ENCODE results near the gene NBAS.
"Not testable (repeated sequence)": the region's sequence is repeated elsewhere in the genome, so short reads cannot be mapped to it uniquely, and the experiment has no call there.

The NBAS gene

GRCh38 chr2:15404511-15404910, 156.6 kb downstream of the NBAS start:
- DNase-seq = not testable (repeated sequence)

- no peak for DNase-seq
These were observed 160.8 kb downstream of the NBAS start for GRCh38 chr2:15400240-15400826.

DNA sequence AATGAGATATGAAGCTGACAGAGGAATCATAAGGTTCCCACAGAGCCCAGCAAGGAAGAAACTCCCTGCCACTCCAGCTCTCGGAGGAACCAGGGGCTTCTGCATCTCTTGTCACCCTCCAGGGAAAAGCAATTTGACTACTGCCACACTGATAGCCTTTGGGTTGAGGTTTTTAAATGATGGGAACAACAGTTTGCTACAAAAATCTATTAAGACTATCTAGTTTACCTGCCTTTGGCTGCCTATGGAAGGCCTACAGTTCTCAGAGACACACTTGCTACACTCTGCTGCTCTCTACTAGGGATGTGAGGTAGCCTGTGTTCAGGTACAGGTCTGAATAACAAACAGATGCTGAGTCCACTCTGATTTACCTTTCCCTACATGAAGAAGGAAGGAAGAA, 161.9 kb downstream of the NBAS start:
- no peak for DNase-seq

DNA sequence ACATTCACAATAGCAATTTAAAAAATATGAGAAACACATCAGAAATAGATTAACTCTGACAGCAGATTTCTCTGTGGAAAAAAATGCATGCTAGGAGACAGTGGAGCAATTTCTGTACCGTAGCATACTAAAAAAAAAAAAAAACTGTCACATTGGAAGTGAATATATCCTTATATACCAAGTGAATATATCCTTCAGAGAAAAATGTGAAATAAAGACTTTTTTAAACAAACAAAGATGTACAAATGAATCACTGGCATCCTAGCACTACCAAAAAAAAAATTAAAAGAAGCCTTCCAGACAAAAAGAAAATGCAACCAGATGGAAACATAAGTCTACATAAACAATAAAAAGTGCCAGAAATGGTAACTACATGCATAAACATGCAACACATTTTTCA, 169.4 kb downstream of the NBAS start:
- DNase-seq = no peak

DNA sequence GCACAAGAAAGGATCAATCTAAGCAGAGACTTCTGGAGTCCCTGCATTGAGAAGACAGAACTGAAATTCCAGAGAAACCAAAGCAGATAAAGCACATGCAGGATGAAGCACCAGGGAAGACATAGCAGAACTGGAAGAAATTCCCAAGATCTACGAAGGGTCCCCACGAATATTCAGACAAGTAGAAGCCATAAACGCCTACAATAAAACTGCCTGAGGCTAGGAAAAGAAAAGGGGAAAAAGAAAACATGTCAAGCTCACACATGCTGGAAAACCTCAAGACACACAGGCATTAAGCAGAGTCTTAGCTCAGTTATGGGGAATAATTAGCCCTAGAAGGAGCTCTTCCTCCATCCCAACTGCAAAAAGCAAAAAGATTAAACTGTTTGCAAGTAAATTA, 171.2 kb downstream of the NBAS start:
- DNase-seq = no peak

- DNase-seq = no peak
These were observed 171.8 kb downstream of the NBAS start for GRCh38 chr2:15389326-15389700.

GRCh38 chr2:15388406-15389325, 172.5 kb downstream of the NBAS start:
- peak; percentile 0 for DNase-seq

GRCh38 chr2:15385184-15385583, 175.9 kb downstream of the NBAS start:
- DNase-seq = no peak

GRCh38 chr2:15383695-15384350, 177.3 kb downstream of the NBAS start:
- no peak for DNase-seq

DNA sequence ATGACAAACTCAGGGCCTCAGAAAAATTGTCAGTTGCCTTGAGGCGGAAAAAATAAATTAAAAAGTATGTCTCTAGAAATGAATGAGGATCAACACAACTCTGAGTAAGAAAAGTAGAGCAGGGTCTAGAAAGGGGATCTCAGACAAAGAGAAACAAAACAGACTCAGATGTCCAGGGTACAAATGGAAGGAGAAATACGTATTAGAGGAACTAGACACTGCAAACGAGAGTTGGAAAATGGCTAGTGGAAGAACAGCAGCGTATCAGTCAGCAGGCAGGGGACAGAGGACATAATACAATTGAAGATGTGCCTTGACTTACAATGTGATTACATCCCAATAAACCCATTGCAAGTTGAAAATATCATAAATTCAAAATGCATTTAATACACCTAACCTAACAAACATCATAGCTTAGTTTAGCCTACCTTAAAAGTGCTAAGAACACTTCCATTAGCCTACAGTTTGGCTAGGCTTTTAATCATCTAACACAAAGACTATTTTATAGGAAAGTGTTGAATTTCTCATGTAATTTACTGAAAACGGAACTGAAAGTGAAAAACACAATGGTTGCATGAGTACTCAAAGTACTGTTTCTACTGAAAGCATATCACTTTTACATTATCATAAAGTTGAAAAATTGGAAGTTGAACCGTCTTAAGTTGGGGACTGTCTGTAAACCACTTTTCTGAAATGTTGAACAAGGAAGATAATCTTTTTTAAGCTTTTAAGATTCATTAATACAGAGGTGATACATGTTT, 182.8 kb downstream of the NBAS start:
- DNase-seq = no peak

DNA sequence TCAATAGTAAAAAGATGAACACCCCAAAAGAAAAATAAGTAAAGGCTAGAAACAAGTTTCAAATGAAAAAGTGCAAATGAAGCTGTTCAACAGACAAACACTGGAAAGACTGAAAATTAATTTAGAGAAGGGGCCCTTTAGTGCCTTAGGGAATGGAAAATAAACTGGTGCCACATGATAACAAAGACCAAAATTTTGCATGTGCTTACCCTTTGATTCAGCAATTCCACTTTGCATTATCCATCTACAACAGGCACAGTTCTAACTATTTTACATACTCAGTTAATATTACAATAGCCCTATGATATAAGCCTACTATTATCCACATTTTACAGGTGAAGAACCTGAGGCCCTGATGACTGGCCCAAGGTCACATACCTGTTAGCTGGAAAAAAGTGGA, 183.9 kb downstream of the NBAS start:
- DNase-seq = no peak

DNA sequence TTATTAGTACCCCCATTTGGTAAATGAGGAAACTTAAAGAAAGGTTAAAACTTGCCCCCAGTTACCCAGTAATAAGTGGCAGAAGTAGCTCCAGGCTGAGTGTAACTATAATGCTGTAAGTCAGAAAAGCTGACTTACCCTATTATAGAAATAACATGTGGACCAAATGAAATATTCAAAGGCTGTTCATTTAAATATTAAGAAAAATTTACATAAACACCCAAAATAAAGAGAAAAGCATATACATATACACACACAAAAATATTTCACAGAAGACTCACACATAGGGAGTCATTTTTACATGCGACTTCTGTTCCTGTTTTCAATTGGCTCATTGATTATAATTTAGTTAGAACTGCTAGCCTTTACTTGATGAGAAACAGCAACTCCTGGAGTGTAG, 189.1 kb downstream of the NBAS start:
- DNase-seq = no peak

GRCh38 chr2:15369129-15369528, 192.0 kb downstream of the NBAS start:
- no peak for DNase-seq

DNA sequence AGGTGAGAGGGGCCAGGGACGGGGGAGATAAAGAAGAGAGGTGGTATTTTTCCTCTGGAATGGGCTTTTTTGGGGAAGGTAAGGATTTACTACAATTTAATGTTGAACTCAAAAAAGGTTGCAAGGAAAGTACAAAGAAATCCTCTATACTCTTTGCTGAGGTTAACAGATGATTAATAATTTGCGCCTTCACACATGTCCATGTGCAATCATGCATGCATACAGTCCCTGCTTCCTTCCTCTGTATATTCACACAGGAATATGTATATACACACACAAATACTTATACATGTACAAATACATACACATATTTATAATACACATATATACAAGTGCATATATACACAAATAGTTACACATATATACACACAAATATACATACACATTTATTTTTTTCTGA, 193.4 kb downstream of the NBAS start:
- DNase-seq = no peak

DNA sequence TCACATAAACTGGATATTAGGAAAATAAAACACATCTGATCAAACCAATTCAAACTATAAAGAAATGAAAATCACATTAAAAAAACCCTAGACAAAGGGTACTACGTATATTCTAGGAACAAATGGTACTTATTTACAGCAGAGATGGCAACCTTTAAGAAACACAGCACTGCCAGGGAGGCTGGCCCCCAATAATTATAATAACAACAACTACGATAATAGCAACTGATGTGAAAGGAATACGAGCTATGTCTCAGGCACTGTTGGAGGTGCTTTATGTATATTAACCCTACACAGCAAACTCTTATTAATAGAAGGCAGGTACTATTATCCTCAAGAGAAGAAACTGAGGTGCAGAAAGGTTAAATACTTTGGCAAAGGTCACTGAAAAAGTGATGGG, 193.9 kb downstream of the NBAS start:
- no peak for DNase-seq

DNA sequence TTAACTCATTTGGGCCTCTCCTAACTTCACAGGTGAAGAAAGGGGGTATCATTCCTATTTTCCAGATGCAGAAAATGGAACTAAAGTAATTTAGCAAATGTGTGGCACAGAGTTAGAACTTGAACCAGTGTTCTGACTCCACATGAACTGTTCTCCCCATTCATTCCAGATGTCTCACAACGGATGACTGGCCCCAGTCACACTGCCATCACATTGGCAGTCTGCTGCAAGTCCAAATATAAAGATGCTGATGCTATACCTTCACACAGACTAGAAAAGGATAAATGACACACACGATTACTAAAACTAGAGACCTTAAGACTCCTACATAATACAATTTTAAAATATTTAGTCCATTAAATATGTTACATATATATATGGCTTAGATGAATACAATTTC, 195.7 kb downstream of the NBAS start:
- no peak for DNase-seq

GRCh38 chr2:15364561-15364960, 196.6 kb downstream of the NBAS start:
- no peak for DNase-seq

DNA sequence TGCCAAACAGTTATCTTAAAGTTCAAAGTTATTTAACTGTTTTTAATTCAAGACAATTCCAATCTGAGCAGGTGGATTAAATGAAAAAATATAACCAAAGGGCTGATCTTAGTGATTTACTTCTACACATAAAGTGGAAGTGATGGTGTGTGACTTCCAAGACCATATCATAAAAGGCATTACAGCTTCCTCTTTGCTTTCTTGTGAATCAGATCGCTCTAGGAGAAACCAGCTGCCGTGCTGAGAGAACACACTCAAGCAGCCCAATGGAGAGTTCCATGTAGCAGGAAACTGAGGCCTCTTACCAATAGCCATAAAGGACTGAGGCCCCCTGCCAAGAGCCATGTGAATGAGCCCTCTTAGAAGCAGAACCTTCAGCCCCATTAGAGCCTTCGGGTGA, 197.4 kb downstream of the NBAS start:
- DNase-seq = no peak

DNA sequence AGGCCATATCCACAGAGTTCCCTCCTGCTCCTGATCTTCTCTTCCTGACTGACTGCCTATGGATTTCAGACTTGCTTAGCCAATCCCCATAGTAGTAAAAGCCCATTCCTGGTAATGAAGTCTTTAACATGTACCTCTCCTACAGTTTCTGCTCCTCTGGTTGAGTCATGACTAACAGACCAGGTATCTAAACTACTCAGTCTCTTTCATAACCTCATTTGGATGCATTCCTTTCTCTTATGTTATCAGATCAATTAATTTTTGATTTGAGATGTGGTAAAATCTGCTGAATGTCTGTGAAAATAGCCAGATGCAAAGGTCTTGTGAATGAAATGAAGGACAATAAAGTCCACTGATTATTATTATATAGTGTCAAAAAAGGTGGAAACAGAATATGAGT, 198.0 kb downstream of the NBAS start:
- DNase-seq = no peak

DNA sequence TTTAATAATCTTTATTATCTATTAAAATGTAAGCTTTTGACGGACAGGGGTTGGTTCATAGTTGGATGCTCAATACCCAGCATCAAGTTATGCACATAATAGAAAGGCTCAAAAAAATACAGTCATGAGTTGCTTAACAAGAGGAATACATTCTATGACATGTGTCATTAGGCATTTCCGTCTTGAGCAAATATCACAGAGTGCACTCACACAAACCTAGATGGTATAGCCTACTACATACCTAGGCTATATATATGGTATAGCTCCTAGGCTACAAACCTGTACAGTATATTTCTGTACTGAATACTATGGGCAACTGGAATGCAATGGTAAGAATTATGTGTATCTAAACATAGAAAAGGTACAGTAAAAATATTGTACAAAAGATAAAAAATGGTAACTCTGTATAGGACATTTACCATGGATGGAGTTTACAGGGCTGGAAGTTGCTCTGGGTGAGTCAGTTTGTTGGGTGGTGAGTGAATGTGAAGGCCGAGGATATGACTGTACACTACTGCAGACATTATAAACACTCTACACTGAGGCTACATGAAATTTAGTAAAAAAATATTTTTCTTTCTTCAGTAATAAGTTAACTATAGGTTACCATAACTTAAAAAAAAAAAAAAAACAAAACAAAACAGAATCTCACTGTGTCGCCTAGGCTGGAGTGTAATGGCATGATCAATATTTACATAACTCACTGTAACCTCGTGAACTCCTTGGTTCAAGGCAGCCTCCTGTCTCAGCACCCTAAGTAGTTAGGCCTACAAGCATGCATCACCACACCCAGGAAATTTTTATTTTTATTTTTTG, 201.2 kb downstream of the NBAS start:
- peak; percentile 1 for DNase-seq

- DNase-seq = no peak
These were observed 203.2 kb downstream of the NBAS start for GRCh38 chr2:15357922-15358321.

DNA sequence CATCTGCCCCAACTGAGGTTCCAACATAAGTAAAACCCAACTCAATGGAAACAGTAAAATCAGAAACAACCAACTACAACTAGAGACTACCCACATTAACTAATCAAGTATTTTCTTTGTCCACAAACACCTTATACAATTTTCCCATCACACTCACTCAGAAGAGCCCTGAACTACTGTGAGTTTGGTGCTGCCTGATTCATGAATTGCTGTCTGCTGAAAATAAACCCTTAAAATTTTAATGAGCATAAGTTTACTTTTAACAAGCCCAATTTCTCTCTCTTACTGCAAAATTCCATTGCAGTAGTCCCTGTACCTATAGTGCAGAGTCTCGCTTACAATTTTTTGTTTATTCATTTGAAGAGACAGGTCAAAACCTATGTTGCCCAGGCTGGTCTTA, 203.9 kb downstream of the NBAS start:
- no peak for DNase-seq

DNA sequence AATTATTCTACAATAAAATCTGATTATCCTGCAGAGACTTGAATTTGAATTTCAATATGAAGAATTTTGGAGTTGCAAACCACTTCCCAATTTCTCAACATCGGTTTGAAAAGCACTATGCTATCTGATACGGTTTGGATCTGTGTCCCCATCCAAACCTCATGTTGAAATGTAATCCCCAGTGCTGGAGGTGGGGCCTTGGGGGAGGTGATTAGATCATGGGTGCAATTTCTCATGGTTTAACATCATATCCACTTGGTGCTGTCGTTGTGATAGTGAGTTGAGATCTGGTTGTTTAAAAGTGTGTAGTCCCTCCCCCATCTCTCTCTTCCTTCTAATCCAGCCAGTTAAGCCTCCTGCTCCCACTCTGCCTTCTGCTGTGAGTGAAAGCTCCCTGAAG, 205.7 kb downstream of the NBAS start:
- no peak for DNase-seq
